KMS-11 (cell line): ENCODE data around the gene R3HDM1.
"Not testable (repeated sequence)": the region's sequence is repeated elsewhere in the genome, so short reads cannot be mapped to it uniquely, and the experiment has no call there.

ENCODE experiments used
- H2AFZ ChIP-seq: fragments of 200-600 bp; sonication (generic); 2 replicates; pipeline ENCODE4 v1.6.1; 2016; ENCODE audit warnings: antibody characterized with exemption, mixed run types, low read depth
- H3K27ac ChIP-seq: fragments of 200-600 bp; sonication (generic); 2 replicates; pipeline ENCODE4 v1.6.1; 2016; ENCODE audit warnings: mild to moderate bottlenecking, mixed run types
- H3K27me3 ChIP-seq: fragments of 200-600 bp; sonication (generic); 2 replicates; pipeline ENCODE4 v1.6.1; 2017; ENCODE audit warnings: mild to moderate bottlenecking, low read depth, mixed run types, moderate library complexity; ENCODE audit not compliant: insufficient read depth
- H3K36me3 ChIP-seq: fragments of 200-600 bp; sonication (generic); 2 replicates; pipeline ENCODE4 v1.6.1; 2017; ENCODE audit warnings: mild to moderate bottlenecking, mixed run types; ENCODE audit not compliant: insufficient read depth
- H3K4me1 ChIP-seq: fragments of 200-600 bp; sonication (generic); 2 replicates; pipeline ENCODE4 v1.6.1; 2016; ENCODE audit warnings: mild to moderate bottlenecking, low read depth, mixed run types; ENCODE audit not compliant: poor library complexity, severe bottlenecking
- H3K4me2 ChIP-seq: fragments of 200-600 bp; sonication (generic); 2 replicates; pipeline ENCODE4 v1.7.0; 2016; ENCODE audit warnings: mild to moderate bottlenecking, mixed run types
- H3K4me3 ChIP-seq: fragments of 200-600 bp; sonication (generic); IDR thresholded peaks from 2 replicates; pipeline ENCODE4 v1.6.1; 2017; ENCODE audit warnings: low read depth, low read length, mixed read lengths; ENCODE audit not compliant: insufficient read depth
- H3K79me2 ChIP-seq: fragments of 200-600 bp; sonication (generic); 2 replicates; pipeline ENCODE4 v1.6.1; 2016; ENCODE audit warnings: low read depth, mixed run types; ENCODE audit not compliant: insufficient read depth
- H3K9ac ChIP-seq: fragments of 200-600 bp; sonication (generic); 2 replicates; pipeline ENCODE4 v1.6.1; 2016; ENCODE audit warnings: mild to moderate bottlenecking, mixed run types
- H4K20me1 ChIP-seq: fragments of 200-600 bp; sonication (generic); 2 replicates; pipeline ENCODE4 v1.6.1; 2016; ENCODE audit warnings: mild to moderate bottlenecking, mixed run types; ENCODE audit not compliant: insufficient read depth
- CTCF ChIP-seq: fragments of 200-600 bp; sonication (generic); conservative IDR thresholded peaks from 2 replicates; pipeline ENCODE4 v1.6.1; 2017; ENCODE audit warnings: low read depth, mild to moderate bottlenecking, antibody characterized with exemption, low read length, moderate library complexity, mixed read lengths

The R3HDM1 gene

GRCh38 chr2:135525786-135526185 is 5.5 kb upstream of the R3HDM1 start:
- Histone ChIP-seq H4K20me1 (no peaks in the 10 kb centered on the region), H3K79me2 (no peaks in the 10 kb centered on the region), H3K27ac (no peak overlapping the region), H3K4me3 (no peak overlapping the region), H3K27me3 (no peaks in the 10 kb centered on the region), H3K36me3 (no peaks in the 10 kb centered on the region), H3K9ac (no peak overlapping the region), H3K4me2 (no peak overlapping the region), H3K4me1 (no peaks in the 10 kb centered on the region), H2AFZ (no peak overlapping the region)
- no peak for TF ChIP-seq CTCF

DNA sequence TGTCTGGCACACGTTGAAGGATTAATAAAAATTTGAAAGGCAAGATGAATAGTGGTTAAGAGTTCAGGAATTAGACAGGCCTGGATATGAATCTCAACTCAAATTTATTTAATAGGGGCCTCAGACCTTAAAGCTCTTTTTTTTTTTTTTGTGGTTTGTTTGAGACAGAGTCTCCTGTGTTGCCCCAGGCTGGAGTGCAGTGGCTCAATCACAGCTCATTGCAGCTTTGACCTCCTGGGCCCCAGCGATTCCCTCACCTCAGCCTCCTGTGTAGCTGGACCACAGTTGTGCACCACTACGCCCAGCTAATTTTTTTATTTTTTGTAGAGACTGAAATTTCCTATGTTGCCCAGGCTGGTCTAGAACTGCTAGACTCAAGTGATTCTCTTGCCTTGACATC is 3.3 kb upstream of the R3HDM1 start:
- Histone ChIP-seq H3K27me3 (no peaks in the 10 kb centered on the region), H3K79me2 (peaks cover 11% of the 10 kb centered on the region), H4K20me1 (no peaks in the 10 kb centered on the region), H3K4me2 (no peak overlapping the region), H3K4me3 (no peak overlapping the region), H3K9ac (no peak overlapping the region), H2AFZ (no peak overlapping the region), H3K27ac (no peak overlapping the region), H3K4me1 (peaks cover 5% of the 10 kb centered on the region), H3K36me3 (no peaks in the 10 kb centered on the region)
- TF ChIP-seq CTCF, result no peak

- Histone ChIP-seq H3K4me2 (peak within 1 kb of the TSS; percentile 82), H3K9ac (peak within 1 kb of the TSS; percentile 88), H3K36me3 (no peaks in the 10 kb centered on the region), H3K4me3 (no peak within 1 kb of the TSS), H4K20me1 (no peaks in the 10 kb centered on the region), H3K79me2 (peaks cover 34% of the 10 kb centered on the region), H3K27me3 (no peaks in the 10 kb centered on the region), H2AFZ (peak within 1 kb of the TSS; percentile 80), H3K27ac (peak within 1 kb of the TSS; percentile 92), H3K4me1 (peaks cover 19% of the 10 kb centered on the region)
- TF ChIP-seq CTCF, result no peak
Measured at GRCh38 chr2:135530313-135531230, 712 bp upstream of the R3HDM1 start, which contains the start of gene ZRANB3. TSS of gene ZRANB3 (minus strand) at chr2:135531218.

- no peak overlapping the region for H3K4me3 ChIP-seq
- H3K4me1 ChIP-seq, result peaks cover 19% of the 10 kb centered on the region
- no peaks in the 10 kb centered on the region for H3K27me3 ChIP-seq
- peak overlapping the region; percentile 39; the same call in 1 of the 2 replicates for H3K9ac ChIP-seq
- H4K20me1 ChIP-seq, result no peaks in the 10 kb centered on the region
- H3K4me2 ChIP-seq, result peak overlapping the region; percentile 82
- peak overlapping the region; percentile 92; the same call in 1 of the 2 replicates for H3K27ac ChIP-seq
- no peak for TF ChIP-seq CTCF
- H2AFZ ChIP-seq, result no peak overlapping the region
- H3K79me2 ChIP-seq, result peaks cover 51% of the 10 kb centered on the region
- no peaks in the 10 kb centered on the region for H3K36me3 ChIP-seq
Measured at GRCh38 chr2:135532581-135532980, 1.3 kb downstream of the R3HDM1 start.

DNA sequence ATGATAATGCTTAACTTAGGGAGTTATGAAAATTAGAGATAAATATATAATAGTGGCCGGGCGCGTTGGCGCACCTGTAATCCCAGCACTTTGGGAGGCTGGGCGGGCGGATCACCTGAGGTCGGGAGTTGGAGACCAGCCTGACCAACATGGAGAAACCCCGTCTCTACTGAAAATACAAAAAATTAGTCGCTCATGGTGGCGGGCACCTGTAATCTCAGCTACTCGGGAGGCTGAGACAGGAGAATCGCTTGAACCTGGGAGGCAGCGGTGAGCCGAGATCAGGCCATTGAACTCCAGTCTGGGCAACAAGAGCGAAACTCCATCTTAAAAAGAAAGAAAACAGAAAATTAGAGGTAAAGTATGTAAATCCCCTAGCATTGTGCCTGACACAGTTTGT is 2.3 kb downstream of the R3HDM1 start:
- not testable (repeated sequence) for H2AFZ ChIP-seq, H3K36me3 ChIP-seq, H3K9ac ChIP-seq, H3K27ac ChIP-seq, H3K4me3 ChIP-seq, H4K20me1 ChIP-seq, H3K27me3 ChIP-seq
- peak overlapping the region; percentile 82 for H3K4me2 ChIP-seq
- H3K4me1 ChIP-seq, result peaks cover 19% of the 10 kb centered on the region
- H3K79me2 ChIP-seq, result peaks cover 57% of the 10 kb centered on the region
